GM12878 (cell line): ENCODE measurements around the gene PKHD1. TPM values are rescaled to one million over a fixed set of nuclear protein-coding genes. Genes with fewer than 3 reads are reported as not detected.

Experiments used
- ATAC-seq: fragments of 200-7000 bp; cut with Tn5 transposase; 3 replicates; pipeline ENCODE4 v1.9.1; 2020; ENCODE audit warnings: mild to moderate bottlenecking, moderate library complexity
- BruUV-seq: library from RNA; stranded (reverse); fragments of 400-500 nt; replicated peaks from 2 replicates; lab custom pipeline; 2021; lab: Mats Ljungman, UMichigan
- CTCF ChIA-PET: fragments of 300-600 bp; sonication (Branson Sonifier 250); formaldehyde crosslinking; extraction: SDS; loops from one replicate; lab custom pipeline; 2021; ENCODE audit warnings: inconsistent platforms; lab: Yijun Ruan, JAX
- POLR2A ChIA-PET: fragments of 350-600 bp; formaldehyde crosslinking; extraction: SDS; loops from one replicate; lab custom pipeline; 2021; ENCODE audit warnings: inconsistent platforms; lab: Charles Lee
- RAD21 ChIA-PET: fragments of 300-600 bp; sonication (Branson Sonifier 250); formaldehyde crosslinking; loops from one replicate; lab custom pipeline; 2023; ENCODE audit warnings: antibody characterized with exemption; ENCODE audit not compliant: unreplicated experiment; lab: Charles Lee
- SMC1A ChIA-PET: fragments of 300-600 bp; sonication (Branson Sonifier 250); formaldehyde crosslinking; loops from one replicate; lab custom pipeline; 2023; ENCODE audit not compliant: unreplicated experiment, uncharacterized antibody; lab: Charles Lee
- DNase-seq: peaks from one replicate; pipeline ENCODE4 v3.0.0-alpha.2; 2011; ENCODE audit warnings: low read depth, low spot score
- FAIRE-seq: peaks from 3 replicates; lab custom pipeline; 2011; peaks lifted over from hg19 to GRCh38; lab: Jason Lieb, UNC
- H2AFZ ChIP-seq: 2 replicates; pipeline ENCODE4 v1.6.0; 2011; ENCODE audit warnings: low read depth, low read length, control low read depth; ENCODE audit not compliant: control insufficient read depth
- H3K27ac ChIP-seq: 2 replicates; pipeline ENCODE4 v1.5.1; 2011; ENCODE audit warnings: control low read depth; ENCODE audit not compliant: control insufficient read depth, insufficient read depth
- H3K27me3 ChIP-seq, 2 experiments: replicated peaks in 1 of 2; 2 replicates each; pipeline versions ENCODE4 v1.6.0 to v1.6.1; 2011; ENCODE audit warnings: low read length in 1 of 2; ENCODE audit not compliant: control insufficient read depth in 2 of 2, insufficient read depth in 2 of 2
- H3K36me3 ChIP-seq, 2 experiments: 2 replicates each; pipeline ENCODE4 v1.5.1; 2011; ENCODE audit warnings: low read length in 1 of 2; ENCODE audit not compliant: control insufficient read depth in 2 of 2, insufficient read depth in 2 of 2
- H3K4me1 ChIP-seq: 2 replicates; pipeline ENCODE4 v1.6.1; 2011; ENCODE audit warnings: mild to moderate bottlenecking, low read length, moderate library complexity, mixed read lengths; ENCODE audit not compliant: control insufficient read depth, insufficient read depth
- H3K4me2 ChIP-seq: 2 replicates; pipeline ENCODE4 v1.6.0; 2011; ENCODE audit warnings: control low read depth; ENCODE audit not compliant: control insufficient read depth, insufficient read depth
- H3K4me3 ChIP-seq: fragments of 200-600 bp; sonication (generic); 2 replicates; pipeline ENCODE4 v1.5.1; 2016
- H3K79me2 ChIP-seq: 2 replicates; pipeline ENCODE4 v1.6.0; 2011; ENCODE audit warnings: low read length; ENCODE audit not compliant: control insufficient read depth, insufficient read depth
- H3K9ac ChIP-seq: 2 replicates; pipeline ENCODE4 v1.8.0; 2011; ENCODE audit warnings: low read length, control low read depth, mixed read lengths; ENCODE audit not compliant: control insufficient read depth, insufficient read depth
- H3K9me3 ChIP-seq: replicated peaks from 3 replicates; pipeline ENCODE4 v1.5.1; 2011; ENCODE audit warnings: mild to moderate bottlenecking, low read length; ENCODE audit not compliant: control insufficient read depth, insufficient read depth
- H4K20me1 ChIP-seq: 2 replicates; pipeline ENCODE4 v1.6.0; 2011; ENCODE audit not compliant: control insufficient read depth, insufficient read depth
- BACH1 ChIP-seq: fragments of 450-650 bp; IDR thresholded peaks from 2 replicates; pipeline ENCODE4 v1.6.1; 2017; ENCODE audit warnings: mild to moderate bottlenecking, borderline replicate concordance
- CBFB ChIP-seq: IDR thresholded peaks from 2 replicates; pipeline ENCODE4 v1.6.1; 2016; ENCODE audit warnings: antibody characterized with exemption, low read depth
- CBX3 ChIP-seq: fragments of 200-600 bp; sonication (generic); IDR thresholded peaks from 2 replicates; pipeline ENCODE4 v1.6.1; 2016; ENCODE audit warnings: low read depth, borderline replicate concordance
- CREB1 ChIP-seq: IDR thresholded peaks from 2 replicates; pipeline ENCODE4 v1.6.1; 2012; ENCODE audit warnings: low read depth, mild to moderate bottlenecking, inconsistent platforms
- CREM ChIP-seq: IDR thresholded peaks from 2 replicates; pipeline ENCODE4 v1.6.1; 2014; ENCODE audit warnings: antibody characterized with exemption, low read depth
- EED ChIP-seq: sonication (generic); IDR thresholded peaks from 2 replicates; pipeline ENCODE4 v1.6.1; 2016; ENCODE audit warnings: antibody characterized with exemption, low read depth
- HDGF ChIP-seq: fragments of 450-650 bp; IDR thresholded peaks from 2 replicates; pipeline ENCODE4 v1.6.1; 2016; ENCODE audit warnings: antibody characterized with exemption
- IKZF1 ChIP-seq: fragments of 450-650 bp; conservative IDR thresholded peaks from 2 replicates; pipeline ENCODE4 v1.6.1; 2017; ENCODE audit warnings: antibody characterized with exemption, mild to moderate bottlenecking
- JUNB ChIP-seq: IDR thresholded peaks from 2 replicates; pipeline ENCODE4 v1.6.1; 2016; ENCODE audit warnings: antibody characterized with exemption, mild to moderate bottlenecking
- LARP7 ChIP-seq: fragments of 450-650 bp; IDR thresholded peaks from 2 replicates; pipeline ENCODE4 v1.6.1; 2017; ENCODE audit warnings: mild to moderate bottlenecking
- MEF2B ChIP-seq: fragments of 450-650 bp; IDR thresholded peaks from 2 replicates; pipeline ENCODE4 v1.6.1; 2018; ENCODE audit warnings: mild to moderate bottlenecking, moderate library complexity; ENCODE audit not compliant: partially characterized antibody, poor library complexity, severe bottlenecking
- NFIC ChIP-seq: IDR thresholded peaks from 2 replicates; pipeline ENCODE4 v1.6.1; 2012; ENCODE audit warnings: low read depth, mild to moderate bottlenecking, inconsistent platforms, low read length, moderate library complexity
- REST ChIP-seq: IDR thresholded peaks from 2 replicates; pipeline ENCODE4 v1.6.1; 2012; ENCODE audit warnings: mild to moderate bottlenecking, low read depth, low read length
- SP1 ChIP-seq: IDR thresholded peaks from one replicate; pipeline ENCODE4 v1.6.1; 2011; ENCODE audit warnings: low read depth, low read length
- SUPT20H ChIP-seq: IDR thresholded peaks from 2 replicates; pipeline ENCODE4 v1.6.1; 2011; ENCODE audit warnings: low read depth, mild to moderate bottlenecking, low read length, moderate library complexity, borderline replicate concordance; ENCODE audit not compliant: control insufficient read depth
- TCF12 ChIP-seq: IDR thresholded peaks from 2 replicates; pipeline ENCODE4 v1.6.1; 2011; ENCODE audit warnings: low read depth, mild to moderate bottlenecking, low read length
- TCF3 ChIP-seq: IDR thresholded peaks from 2 replicates; pipeline ENCODE4 v1.6.1; 2012; ENCODE audit warnings: low read depth, mild to moderate bottlenecking, low read length, borderline replicate concordance; ENCODE audit not compliant: insufficient read depth
- YY1 ChIP-seq: IDR thresholded peaks from 2 replicates; pipeline ENCODE4 v1.6.1; 2011; ENCODE audit warnings: low read depth, mild to moderate bottlenecking, low read length
- ZBED1 ChIP-seq: IDR thresholded peaks from 2 replicates; pipeline ENCODE4 v1.6.1; 2016; ENCODE audit warnings: borderline replicate concordance
- ZBTB33 ChIP-seq: fragments of 450-650 bp; IDR thresholded peaks from 2 replicates; pipeline ENCODE4 v1.6.1; 2017; ENCODE audit warnings: mild to moderate bottlenecking
- WGBS: methylation state at CpG from one replicate; pipeline ENCODE4 v1.1.6; 2016; ENCODE audit warnings: low lambda C conversion rate; ENCODE audit not compliant: insufficient replicate concordance, insufficient coverage; ENCODE audit errors: missing lambda C conversion rate; 5-methylcytosine and 5-hydroxymethylcytosine counted together
- in situ Hi-C: fragments of 300-500 bp; cut with MboI; formaldehyde crosslinking; loops from 9 replicates; pipeline ENCODE4 v1.14.3; 2018; ENCODE audit warnings: mixed read lengths
- intact Hi-C: fragments of 100-400 bp; cut with micrococcal nuclease; formaldehyde crosslinking; loops from one replicate; pipeline ENCODE4 v1.14.2; 2022; ENCODE audit not compliant: unreplicated experiment
- polyA plus RNA-seq, 11 experiments: library from polyadenylated mRNA; depleted of rRNA in 4 of 11; unstranded in 6 of 11; stranded (reverse) in 5 of 11; fragments of >200 nt; fragmentation: Nextera tagmentation in 4 of 11; fragmentation: Illumina TruSeq in 1 of 11; extraction: Ambion mirVana in 4 of 11; extraction: Trizol in 1 of 11; gene quantifications; 1 replicate in 1 of 11; 2 replicates in 10 of 11; pipeline versions ENCODE4 v1.2.1 to v1.2.3, GENCODE V29; 2011 to 2016; ENCODE audit warnings: inconsistent platforms in 2 of 11, missing spikeins in 2 of 11, low read depth in 1 of 11
- total RNA-seq, 4 experiments: library from RNA; depleted of rRNA in 3 of 4; stranded (reverse); fragments of >200 nt in 3 of 4; fragmentation: Illumina TruSeq in 1 of 4; extraction: Trizol in 1 of 4; gene quantifications; 2 replicates each; pipeline versions ENCODE4 v1.2.1 to v1.2.3, GENCODE V29; 2013 to 2021

PKHD1 gene
- total and polyA plus RNA-seq, 10 of the 15 experiments (the other 5 are each of a cell fraction or from before 2014, with no cell fraction given): under 0.01 to 0.90 (median 0.02) TPM; not detected in 1

- TF ChIP-seq SUPT20H (no peak), HDGF (no peak), CBFB (no peak), SP1 (no peak), LARP7 (no peak), TCF3 (no peak), CBX3 (no peak)
Measured at GRCh38 chr6:51927450-51927849, 160.0 kb downstream of the PKHD1 start (continued).

GRCh38 chr6:51926125-51926524 lies 161.3 kb downstream of the PKHD1 start:
- ChIA-PET RAD21 (interaction anchor here (0.7 to 1.5 kb wide), 2 partner anchors 10 to 71 kb away, joined by 3 read pairs; no protein-coding TSS in a partner anchor), CTCF (interaction anchor here (1.1 to 1.7 kb wide), 4 partner anchors 10 to 96 kb away, joined by 3 to 5 read pairs (median 4); no protein-coding TSS in a partner anchor), SMC1A (interaction anchor here (0.7 to 3.6 kb wide), 7 partner anchors 17 to 72 kb away, joined by 3 to 19 read pairs (median 3); no protein-coding TSS in a partner anchor), POLR2A (no interaction called here)
- H3K27me3 ChIP-seq: no peaks in the 10 kb centered on the region
- FAIRE-seq (no peak), ATAC-seq (peak; percentile 52), DNase-seq (no peak)
- no peak overlapping the region for H3K4me3 ChIP-seq
- no peak overlapping the region for H2AFZ ChIP-seq
- H3K4me1 ChIP-seq: peaks cover 18% of the 10 kb centered on the region
- no peak overlapping the region for H3K9ac ChIP-seq
- no peak overlapping the region for H3K27ac ChIP-seq
- WGBS: 29% methylated on average over 5 of the region's 5 CpGs
- intact Hi-C loops (no loop called here), in situ Hi-C loops (no loop called here)
- no peaks in the 10 kb centered on the region; the same call in 2 of the 3 replicates for H3K9me3 ChIP-seq
- no peaks in the 10 kb centered on the region for H4K20me1 ChIP-seq
- no peaks in the 10 kb centered on the region for H3K36me3 ChIP-seq
- no peaks in the 10 kb centered on the region for H3K79me2 ChIP-seq
- BruUV-seq: no TSS peak
- H3K4me2 ChIP-seq: no peak overlapping the region
- TF ChIP-seq TCF12: peak; percentile 79
- peak; percentile 49; the same call in 1 of the 2 replicates for TF ChIP-seq CREM
- peak; percentile 15 for TF ChIP-seq MEF2B
- TF ChIP-seq YY1: peak; percentile 67; the same call in 1 of the 2 replicates
- TF ChIP-seq BACH1: no peak
- peak; percentile 83 for TF ChIP-seq NFIC
- no peak for TF ChIP-seq REST
- 0 out of 2 replicates have a peak, but pooled peaks have one; percentile 13 for TF ChIP-seq IKZF1
- peak; percentile 59 for TF ChIP-seq JUNB
- TF ChIP-seq CREB1: peak; percentile 41; the same call in 1 of the 2 replicates
- TF ChIP-seq ZBTB33: no peak
- TF ChIP-seq EED: peak; percentile 82
- TF ChIP-seq ZBED1: peak; percentile 62
- TF ChIP-seq TCF3: peak; percentile 43; the same call in 1 of the 2 replicates
